GM21717 (cell line): ENCODE data around the gene GMDS.

Experiments used
- ATAC-seq: cut with Tn5 transposase; IDR thresholded peaks from one replicate; pipeline ENCODE4 v1.9.1; 2021; ENCODE audit warnings: mild to moderate bottlenecking, moderate library complexity; ENCODE audit not compliant: unreplicated experiment

Gene GMDS

GRCh38 chr6:1957746-1958145, 287.7 kb downstream of the GMDS start:
- no peak for ATAC-seq

GRCh38 chr6:1952740-1953360, 292.6 kb downstream of the GMDS start:
- ATAC-seq, result no peak

- no peak for ATAC-seq
Observed at GRCh38 chr6:1950631-1951030, 294.8 kb downstream of the GMDS start.

GRCh38 chr6:1949538-1949937, 295.9 kb downstream of the GMDS start:
- ATAC-seq, result no peak

GRCh38 chr6:1947922-1948321, 297.5 kb downstream of the GMDS start:
- no peak for ATAC-seq

- ATAC-seq, result no peak
Observed at GRCh38 chr6:1946583-1946982, 298.8 kb downstream of the GMDS start.

- no peak for ATAC-seq
Observed at GRCh38 chr6:1945235-1945832, 300.1 kb downstream of the GMDS start.

GRCh38 chr6:1942834-1943233, 302.6 kb downstream of the GMDS start:
- ATAC-seq, result no peak

- ATAC-seq, result no peak
Observed at GRCh38 chr6:1941534-1941933, 303.9 kb downstream of the GMDS start.

GRCh38 chr6:1940381-1940780, 305.0 kb downstream of the GMDS start:
- no peak for ATAC-seq

GRCh38 chr6:1933292-1933691, 312.1 kb downstream of the GMDS start:
- no peak for ATAC-seq

GRCh38 chr6:1931817-1932216, 313.6 kb downstream of the GMDS start:
- no peak for ATAC-seq

GRCh38 chr6:1930356-1930755, 315.0 kb downstream of the GMDS start:
- no peak for ATAC-seq

- no peak for ATAC-seq
Observed at GRCh38 chr6:1929931-1930330, 315.5 kb downstream of the GMDS start.

- ATAC-seq, result no peak
Observed at GRCh38 chr6:1925743-1926430, 319.5 kb downstream of the GMDS start.

- ATAC-seq, result no peak
Observed at GRCh38 chr6:1923449-1923848, 322.0 kb downstream of the GMDS start.

GRCh38 chr6:1917626-1918371, 327.6 kb downstream of the GMDS start:
- no peak for ATAC-seq

GRCh38 chr6:1916334-1917070, 328.9 kb downstream of the GMDS start:
- ATAC-seq, result no peak

- no peak for ATAC-seq
Observed at GRCh38 chr6:1915226-1915625, 330.2 kb downstream of the GMDS start.

- no peak for ATAC-seq
Observed at GRCh38 chr6:1913577-1913976, 331.8 kb downstream of the GMDS start.

- no peak for ATAC-seq
Observed at GRCh38 chr6:1912731-1913130, 332.7 kb downstream of the GMDS start.
